ENCODE data around the gene ERMARD.

The ERMARD gene

DNA sequence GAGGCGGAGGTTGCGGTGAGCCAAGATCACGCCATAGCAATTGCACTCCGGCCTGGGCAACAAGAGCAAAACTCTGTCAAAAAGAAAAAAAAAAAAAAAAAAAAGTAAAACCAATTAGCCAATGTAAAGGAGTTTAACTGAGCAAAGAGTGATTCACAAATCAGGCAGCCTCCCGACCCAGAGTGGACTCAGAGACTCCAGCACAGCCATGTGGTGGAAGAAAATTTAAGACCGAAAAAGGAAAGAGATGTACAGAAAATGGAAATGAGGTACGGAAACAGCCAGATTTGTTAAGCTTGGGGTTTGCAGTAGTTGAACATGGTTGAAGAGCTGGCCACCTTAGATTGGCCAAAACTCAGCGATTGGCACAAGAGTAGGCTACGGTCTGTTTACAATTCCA lies 51.4 kb downstream of the ERMARD start:
- no peak for DNase-seq (ENCODE audit: low read depth in 2 of 2)

DNA sequence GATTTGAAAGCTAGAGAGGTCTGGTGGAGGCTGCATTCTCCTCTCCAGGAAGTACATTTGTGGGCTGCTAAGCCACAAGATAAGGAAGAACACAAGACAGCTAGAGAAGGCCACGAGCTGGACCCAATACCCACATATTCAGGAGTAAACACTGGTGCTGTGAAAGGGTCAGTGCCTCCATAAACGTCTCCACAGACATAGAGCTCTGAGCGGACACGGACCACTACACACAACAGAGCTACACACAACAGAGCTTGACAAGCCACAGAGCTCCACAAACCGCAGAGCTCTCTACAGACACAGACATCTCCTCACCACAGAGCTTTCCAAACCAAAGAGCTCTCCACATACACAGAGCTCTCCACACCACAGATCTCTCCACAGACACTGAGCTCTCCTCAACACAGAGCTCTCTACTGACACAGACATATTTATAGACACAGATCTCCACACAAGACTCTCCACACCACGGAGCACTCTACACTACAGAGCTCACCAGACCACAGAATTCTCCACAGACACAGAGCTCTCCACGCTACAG lies 51.9 kb downstream of the ERMARD start:
- no peak for DNase-seq (ENCODE audit: low read depth in 2 of 2)

DNA sequence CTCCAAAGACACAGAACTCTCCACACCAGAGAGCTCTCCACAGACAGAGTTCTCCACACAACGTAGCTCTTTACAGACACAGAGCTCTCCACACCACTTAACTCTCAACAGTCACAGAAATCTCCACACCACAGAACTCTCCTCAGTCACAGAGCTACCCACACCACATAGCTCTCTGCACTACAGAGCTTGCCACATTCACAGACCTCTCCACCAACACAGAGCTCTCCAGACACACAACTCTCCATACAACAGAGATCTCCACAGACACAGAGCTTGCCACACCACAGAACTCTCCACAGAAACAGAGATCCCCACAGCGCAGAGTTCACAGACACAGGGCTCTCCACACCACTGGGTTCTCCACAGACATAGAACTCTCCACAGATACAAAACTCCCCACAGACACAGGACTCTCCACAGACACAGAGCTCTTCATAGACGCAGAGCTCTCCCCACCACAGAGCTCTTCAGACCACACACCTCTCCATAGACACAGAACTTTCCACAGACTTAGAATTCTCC lies 52.5 kb downstream of the ERMARD start:
- DNase-seq (ENCODE audit: low read depth in 2 of 2) = no peak

DNA sequence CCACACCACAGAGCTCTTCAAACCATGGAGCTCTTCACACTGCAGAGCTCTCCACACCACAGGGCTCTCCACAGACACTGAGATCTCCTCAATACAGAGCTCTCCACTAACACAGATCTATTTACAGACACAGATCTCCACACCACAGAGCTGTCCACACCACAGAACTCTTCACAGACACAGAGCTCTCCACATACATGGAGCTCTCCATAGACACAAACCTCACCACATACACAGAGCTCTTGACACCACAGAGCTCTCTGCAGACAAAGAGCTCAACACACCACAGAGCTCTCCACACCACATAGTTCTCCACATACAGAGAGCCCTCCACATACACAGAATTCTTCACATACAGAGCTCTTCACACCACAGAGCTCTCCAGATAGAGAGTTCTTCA lies 53.0 kb downstream of the ERMARD start:
- DNase-seq (ENCODE audit: low read depth in 2 of 2) = no peak

DNA sequence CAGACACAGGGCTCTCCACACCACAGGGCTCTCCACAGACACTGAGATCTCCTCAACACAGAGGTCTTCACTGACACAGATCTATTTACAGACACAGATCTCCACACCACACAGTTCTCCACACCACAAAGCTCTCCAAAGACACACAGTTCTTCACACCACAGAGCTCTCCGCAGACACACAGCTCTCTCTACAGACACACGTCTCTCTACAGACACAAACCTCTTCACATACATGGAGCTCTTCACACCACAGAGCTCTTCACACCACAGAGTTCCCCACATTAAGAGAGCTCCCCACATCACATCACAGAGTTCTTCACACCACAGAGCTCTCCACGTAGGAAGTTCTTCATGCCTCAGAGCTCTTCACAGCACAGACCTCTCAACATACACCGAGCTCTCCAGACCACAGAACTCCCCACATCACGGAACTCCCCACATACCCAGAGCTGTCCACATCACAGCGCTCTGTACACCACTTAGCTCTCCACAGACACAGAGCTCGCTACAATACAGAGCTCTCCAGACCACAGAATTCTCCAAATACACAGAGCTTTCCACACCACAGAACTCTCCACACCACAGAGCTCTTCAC lies 53.9 kb downstream of the ERMARD start:
- DNase-seq (ENCODE audit: low read depth in 2 of 2) = no peak

DNA sequence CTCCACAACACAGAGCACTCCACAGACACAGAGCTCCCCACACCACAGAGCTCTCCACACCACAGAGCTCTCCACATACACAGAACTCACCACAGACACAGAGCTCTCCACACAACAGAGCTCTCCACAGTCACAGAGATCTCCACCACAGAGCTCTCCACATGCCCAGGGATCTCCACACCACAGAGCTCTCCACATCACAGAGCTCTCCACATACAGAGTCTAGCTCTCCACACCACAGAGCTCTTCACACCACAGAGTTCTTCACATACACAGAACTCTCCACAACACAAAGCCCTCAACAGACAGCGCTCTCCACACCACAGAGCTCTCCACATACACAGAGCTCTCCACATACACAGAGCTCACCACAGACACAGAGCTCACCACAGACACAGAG lies 55.3 kb downstream of the ERMARD start:
- no peak for DNase-seq (ENCODE audit: low read depth in 2 of 2)

DNA sequence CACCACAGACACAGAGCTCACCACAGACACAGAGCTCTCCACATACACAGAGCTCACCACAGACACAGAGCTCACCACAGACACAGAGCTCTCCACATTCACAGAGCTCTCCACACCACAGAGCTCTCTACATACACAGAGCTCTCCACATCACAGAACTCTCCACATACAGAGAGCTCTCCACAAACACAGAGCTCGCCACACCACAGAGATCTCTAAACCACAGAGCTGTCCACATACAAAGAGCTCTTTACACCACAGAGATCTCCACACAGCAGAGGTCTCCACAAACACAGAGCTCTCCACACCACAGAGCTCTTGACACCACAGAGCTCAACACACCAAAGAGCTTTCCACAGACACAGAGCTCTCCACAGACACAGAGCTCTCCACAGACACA lies 55.8 kb downstream of the ERMARD start:
- DNase-seq (ENCODE audit: low read depth in 2 of 2) = no peak

DNA sequence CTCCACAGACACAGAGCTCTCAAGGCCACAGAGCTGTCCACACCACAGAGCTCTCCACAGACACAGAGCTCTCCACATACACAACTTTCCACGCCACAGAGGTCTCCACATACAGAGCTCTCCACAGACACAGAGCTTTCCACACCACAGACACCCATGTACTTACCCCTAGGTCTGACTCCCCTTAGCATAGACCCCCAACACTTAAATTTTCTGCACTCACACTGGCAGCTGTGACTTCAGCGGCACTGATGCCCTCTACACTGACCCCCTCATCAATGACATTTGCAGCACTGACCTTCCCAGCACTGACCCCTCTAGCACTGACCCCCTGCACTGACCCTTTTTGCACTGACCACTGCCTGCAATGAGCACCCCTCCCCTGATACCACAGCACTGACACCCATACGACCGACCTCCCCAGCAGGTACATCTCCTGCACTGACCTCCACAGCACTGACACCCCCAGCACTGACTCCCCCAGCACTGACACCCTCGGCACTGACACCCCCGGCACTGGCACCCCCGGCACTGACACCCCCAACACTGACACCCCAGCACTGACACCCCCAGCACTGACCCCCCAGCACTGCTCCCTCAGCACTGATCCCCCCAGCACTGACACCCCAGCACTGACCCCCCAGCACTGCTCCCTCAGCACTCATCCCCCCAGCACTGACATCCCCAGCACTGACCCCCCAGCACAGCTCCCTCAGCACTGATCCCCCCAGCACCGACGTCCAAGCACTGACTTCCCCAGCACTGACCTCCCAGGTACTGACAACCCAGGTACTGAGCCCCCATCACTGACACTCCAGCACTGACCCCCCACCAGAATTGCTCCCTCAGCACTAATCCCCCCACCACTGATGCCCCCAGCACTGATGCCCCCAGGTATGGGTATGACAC lies 56.5 kb downstream of the ERMARD start:
- no peak for DNase-seq (ENCODE audit: low read depth in 2 of 2)

DNA sequence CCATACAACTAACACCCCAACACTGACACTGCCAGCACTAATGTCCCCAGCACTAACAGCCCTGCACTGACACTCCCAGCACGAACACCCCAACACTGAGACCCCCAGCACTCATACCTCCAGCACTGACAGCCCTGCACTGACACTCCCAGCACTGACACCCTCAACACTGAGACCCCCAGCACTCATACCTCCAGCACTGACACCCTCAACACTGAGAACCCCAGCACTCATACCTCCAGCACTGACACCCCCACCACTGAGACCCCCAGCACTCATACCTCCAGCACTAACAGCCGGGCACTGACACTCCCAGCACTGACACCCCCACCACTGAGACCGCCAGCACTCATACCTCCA lies 57.2 kb downstream of the ERMARD start:
- DNase-seq (ENCODE audit: low read depth in 2 of 2) = no peak

DNA sequence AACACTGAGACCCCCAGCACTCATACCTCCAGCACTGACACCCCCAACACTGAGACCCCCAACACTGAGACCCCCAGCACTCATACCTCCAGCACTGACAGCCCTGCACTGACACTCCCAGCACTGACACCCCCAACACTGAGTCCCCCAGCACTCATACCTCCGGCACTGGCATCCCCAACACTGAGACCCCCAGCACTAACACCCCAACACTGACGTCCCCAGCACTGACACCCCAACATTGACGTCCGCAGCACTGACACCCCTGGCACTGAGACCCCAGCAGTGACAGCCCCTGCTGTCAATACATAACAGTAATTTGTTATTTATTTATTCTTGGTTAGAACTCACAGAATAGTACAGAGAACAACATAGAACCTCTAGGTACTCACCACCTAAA lies 58.0 kb downstream of the ERMARD start:
- DNase-seq (ENCODE audit: low read depth in 2 of 2) = no peak

DNA sequence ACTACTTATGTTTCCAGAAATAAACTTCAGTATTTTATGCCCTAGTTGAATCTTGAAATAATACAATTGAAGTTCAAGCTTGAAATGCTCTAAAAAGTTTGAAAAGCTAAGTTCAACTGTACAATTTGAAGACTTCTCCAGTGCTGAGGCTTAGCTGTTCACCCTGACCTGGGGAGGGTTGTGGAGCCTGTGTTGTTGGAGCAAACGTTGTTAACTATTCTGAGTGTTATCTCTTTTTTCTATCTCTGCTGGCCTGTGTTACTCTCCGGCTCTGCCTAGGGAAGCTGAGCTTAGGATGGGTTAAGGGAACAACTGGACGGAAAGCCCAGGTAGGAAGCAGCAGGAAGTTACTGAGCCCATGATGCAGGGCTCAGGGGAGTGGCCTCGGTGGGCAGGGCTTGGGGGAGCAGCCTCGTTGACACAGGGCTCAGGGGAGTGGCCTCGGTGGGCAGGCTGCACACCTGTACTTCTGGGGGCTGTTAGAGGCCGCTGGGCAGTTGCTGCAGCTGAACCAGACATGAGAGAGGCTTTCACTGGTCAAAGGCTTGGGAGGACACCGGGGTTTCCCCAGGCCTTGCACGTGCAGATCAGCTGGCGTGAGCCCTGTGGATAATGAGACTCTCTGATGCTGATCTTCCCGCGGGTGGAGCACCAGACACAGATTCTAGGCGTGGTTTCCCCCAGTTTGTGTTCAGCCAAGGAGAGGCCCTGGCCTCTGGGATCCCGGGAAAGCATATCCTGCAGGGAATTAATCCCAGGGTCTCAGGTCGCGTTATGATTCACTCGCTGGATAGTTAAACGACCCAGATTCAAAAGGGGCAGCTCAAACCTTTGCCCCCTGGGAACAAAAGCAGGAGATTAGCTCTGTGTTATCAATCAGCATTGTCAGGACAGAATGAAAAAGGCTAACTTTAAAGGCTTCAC lies 58.9 kb downstream of the ERMARD start:
- no peak for DNase-seq (ENCODE audit: low read depth in 2 of 2)

DNA sequence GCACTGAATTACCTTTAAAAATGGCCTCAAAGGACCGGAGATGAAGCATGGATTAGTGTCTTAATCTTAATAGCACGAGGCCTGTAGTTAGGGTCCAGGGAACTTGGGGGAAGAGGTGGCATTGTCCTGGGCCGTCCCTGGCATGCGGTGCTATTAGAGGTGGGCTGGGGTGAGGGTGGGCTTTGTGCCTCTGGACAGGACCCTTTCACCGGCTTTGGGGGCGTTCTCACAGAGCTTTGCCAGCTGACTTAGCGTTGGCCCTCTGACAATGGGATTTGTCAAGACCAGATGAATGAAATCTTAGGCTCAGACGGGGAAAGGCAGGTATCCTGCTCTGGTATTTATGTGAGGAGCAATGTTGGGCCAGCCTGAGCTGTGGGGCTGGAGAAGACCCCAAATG lies 59.6 kb downstream of the ERMARD start:
- DNase-seq (ENCODE audit: low read depth in 2 of 2) = no peak

DNA sequence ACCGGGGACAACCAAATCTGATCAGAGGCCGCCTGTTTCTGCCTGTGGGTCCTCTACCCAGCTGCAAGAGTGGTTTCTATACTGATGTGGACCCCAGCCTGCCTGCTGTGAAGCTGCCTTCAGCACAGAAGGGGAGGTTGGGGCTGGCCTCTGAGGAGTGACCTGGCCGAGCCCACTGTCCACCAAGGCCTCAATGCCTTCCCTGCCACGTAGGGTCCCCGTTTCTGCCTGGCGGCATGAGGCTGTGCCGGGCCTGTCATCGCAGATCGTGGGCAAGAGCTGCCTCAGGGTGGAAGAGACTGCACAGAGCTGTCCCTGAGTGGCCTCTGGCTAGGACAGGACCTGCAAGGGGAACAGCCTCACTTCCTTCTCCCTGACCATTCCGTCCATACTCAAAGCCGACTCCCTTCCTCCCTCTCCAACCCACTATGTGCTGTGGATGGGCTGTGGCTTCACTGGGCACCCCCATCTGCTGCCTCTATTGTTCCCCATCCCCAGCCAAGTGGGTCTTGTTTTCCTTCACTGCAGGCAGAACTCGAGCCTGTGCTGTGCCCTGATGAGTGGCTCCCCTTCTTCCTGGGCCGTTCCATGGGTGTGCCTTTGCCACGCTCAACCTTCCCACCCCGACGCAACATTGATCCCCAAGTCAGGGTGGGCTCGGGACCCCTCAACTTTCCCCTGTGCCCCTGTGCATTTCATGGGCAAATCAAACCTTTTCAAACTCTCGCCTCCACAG lies 60.3 kb downstream of the ERMARD start:
- no peak for DNase-seq (ENCODE audit: low read depth in 2 of 2)

DNA sequence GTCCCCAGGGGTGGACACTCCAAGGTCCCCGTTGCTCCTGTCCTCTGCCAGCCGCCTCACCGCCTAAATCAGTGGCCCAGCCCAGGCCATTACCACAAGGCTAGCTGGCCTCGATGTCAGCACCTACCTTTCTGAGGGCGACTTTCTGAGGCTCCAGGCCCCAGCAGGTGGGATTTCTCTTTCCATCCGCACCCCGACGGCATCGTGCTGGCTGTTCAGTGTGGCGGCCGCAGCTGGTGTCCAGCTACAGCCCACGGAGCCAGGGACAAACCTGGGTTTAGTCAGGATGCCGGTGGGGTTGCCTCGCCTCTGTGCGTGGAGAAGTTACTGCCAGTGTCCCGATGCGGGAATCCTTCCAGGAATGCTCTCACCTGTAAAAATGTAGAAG lies 60.8 kb downstream of the ERMARD start:
- no peak for DNase-seq (ENCODE audit: low read depth in 2 of 2)

DNA sequence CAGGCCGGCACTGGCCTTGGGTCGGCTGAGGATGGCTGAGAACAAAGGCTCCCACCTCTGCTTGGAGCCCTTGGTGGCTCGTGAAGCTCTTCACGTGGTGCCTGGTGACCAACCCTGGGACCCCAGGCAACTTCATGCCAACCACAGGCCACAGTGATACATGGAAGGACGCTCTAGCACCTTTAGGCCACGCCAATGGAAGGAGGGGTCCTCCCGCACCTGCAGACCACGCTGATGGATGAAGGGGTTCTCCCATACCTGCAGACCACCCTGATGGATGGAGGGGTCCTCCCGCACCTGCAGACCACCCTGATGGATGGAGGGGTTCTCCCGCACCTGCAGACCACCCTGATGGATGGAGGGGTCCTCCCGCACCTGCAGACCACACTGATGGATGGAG lies 62.5 kb downstream of the ERMARD start:
- no peak for DNase-seq (ENCODE audit: low read depth in 2 of 2)

DNA sequence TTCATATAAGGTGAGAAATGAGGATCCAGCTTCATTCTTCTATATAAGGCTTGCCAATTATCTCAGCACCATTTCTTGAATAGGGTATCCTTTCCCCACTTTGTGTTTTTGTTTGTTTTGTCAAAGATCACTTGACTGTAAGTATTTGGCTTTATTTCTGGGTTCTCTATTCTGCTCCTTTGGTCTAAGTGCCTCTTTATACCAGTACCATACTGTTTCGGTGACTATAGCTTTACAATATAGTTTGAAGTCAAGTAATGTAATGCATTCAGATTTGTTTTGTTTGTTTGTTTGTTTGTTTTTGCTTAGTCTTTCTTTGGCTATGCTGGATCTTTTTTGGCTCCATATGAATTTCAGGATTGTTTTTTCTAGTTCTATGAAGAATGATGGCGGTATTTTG lies 64.6 kb downstream of the ERMARD start:
- DNase-seq (ENCODE audit: low read depth in 2 of 2) = no peak

DNA sequence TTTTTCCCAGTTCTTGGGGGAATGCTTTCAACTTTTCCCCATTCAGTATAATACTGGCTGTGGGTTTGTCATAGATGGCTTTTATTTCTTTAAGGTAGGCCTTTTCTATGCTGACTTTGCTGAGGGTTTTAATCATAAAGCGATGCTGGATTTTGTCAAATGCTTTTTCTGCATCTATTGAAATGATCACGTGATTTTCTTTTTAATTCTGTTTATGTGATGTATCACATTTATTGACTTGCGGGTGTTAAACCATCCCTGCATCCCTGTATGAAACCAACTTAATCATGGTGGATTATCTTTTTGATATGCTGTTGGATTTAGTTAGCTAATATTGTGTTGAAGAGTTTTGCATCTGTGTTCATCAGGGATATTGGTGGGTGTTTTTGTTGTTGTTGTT lies 65.6 kb downstream of the ERMARD start:
- DNase-seq (ENCODE audit: low read depth in 2 of 2) = no peak

DNA sequence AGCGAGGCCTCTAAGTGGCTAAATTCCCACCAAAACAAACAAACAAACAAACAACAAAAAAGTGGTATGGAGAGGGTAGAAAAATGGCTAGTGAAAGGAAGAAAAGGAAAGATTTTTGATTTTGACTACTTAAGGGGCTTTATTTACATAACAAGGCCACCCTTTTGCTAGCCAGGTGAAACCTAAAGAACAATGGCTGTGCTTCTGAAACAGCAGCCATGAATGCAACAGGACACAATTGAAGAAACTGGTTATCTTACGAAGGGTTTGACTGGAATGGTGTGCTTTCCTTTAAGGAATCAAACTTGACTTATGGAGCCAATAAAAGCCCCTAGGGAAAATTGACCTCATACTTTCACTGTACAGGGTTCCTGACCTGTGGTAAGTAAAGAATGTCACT lies 68.9 kb downstream of the ERMARD start:
- no peak for DNase-seq (ENCODE audit: low read depth in 2 of 2)

DNA sequence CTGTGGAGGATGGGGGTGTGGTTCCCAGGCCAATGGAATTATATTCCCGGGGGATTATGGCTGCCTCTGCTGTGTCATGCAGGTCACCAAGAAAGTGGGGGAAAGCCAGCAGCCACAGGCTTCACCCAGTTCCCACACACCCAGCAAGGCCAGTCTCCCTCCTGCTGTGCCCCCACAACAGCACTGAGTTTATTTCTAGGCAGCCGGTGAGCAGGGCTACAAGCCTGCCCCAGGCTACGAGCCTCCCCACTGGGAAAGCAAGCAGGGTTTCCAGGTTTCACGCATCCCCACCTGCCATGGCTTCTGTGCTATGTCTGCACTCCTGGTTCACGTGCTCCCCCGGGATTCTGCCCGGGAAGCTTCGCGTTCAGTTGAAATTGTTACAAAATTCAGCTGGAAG lies 72.6 kb downstream of the ERMARD start:
- DNase-seq (ENCODE audit: low read depth in 2 of 2) = no peak

DNA sequence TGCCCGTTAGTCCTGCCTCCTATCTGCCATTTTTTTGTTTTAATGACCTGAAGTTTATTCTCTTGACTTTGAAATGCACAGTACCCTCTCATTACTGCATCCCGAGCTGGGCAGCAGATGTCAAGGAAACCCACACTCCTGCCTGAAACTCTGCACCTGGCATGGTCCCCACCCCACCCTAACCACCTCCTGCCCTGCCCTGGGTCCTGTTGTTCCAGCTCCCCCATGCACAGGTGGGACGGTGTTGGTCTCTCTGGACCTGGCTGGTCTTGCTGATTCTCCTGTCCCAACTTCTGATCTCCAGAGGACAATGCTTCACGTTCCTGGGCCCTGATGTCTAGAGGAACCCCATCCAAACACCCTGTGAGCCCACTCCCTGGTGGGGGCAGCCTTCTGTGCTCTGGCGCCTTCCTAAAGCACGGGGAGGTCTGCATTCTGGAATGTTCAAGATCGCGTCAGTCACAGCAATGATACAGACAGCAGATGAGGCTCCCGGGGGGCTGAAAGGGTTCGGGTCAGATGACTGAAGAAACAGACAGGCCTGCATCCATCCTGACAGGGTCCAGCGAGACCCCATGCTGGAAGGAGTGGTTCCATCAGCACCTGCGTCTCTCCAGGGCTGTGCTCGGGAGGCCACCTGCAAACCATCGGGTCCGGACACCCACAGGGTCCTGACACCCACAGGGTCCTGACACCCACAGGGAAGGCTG lies 73.6 kb downstream of the ERMARD start:
- no peak for DNase-seq (ENCODE audit: low read depth in 2 of 2)
